Lower leg skin (tissue), 3 donors: ENCODE data around the gene DSTN.

Source experiments
- POLR2A ChIP-seq, 2 donors: fragments of 450-650 bp; IDR thresholded peaks; one replicate each; pipeline ENCODE4 v1.6.1; 2016 to 2017; ENCODE audit warnings: antibody characterized with exemption in 2 of 2, mild to moderate bottlenecking in 1 of 2, moderate library complexity in 1 of 2
- TF ChIP-seq, protein P1 (sequence below), 3 donors: fragments of 450-650 bp; IDR thresholded peaks; one replicate each; pipeline ENCODE4 v1.5.1; 2016; ENCODE audit warnings: antibody characterized with exemption in 3 of 3, mild to moderate bottlenecking in 3 of 3, moderate library complexity in 2 of 3

DNA sequence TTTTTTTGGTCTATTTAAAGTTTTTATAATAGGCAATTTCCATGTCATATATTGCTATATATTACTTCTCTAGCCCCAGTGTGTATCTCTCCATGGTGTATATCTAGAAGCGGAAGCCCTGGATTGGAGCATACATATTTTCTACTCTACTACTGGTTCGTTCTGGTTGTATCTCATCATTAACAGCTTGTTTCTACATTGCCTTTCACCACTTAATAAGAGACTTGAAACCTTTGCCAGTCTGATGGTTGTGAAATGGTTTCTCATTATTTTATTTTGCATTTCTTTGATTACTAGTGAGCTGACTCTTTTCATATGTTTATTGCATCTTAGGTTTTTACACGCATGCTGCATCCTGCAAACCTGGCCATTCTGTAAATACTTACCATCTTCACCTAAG is 3.6 kb downstream of the DSTN start:
- TF ChIP-seq, protein P1, sequence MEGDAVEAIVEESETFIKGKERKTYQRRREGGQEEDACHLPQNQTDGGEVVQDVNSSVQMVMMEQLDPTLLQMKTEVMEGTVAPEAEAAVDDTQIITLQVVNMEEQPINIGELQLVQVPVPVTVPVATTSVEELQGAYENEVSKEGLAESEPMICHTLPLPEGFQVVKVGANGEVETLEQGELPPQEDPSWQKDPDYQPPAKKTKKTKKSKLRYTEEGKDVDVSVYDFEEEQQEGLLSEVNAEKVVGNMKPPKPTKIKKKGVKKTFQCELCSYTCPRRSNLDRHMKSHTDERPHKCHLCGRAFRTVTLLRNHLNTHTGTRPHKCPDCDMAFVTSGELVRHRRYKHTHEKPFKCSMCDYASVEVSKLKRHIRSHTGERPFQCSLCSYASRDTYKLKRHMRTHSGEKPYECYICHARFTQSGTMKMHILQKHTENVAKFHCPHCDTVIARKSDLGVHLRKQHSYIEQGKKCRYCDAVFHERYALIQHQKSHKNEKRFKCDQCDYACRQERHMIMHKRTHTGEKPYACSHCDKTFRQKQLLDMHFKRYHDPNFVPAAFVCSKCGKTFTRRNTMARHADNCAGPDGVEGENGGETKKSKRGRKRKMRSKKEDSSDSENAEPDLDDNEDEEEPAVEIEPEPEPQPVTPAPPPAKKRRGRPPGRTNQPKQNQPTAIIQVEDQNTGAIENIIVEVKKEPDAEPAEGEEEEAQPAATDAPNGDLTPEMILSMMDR (IDR thresholded peaks at IDR 0.05), result no peak
- TF ChIP-seq POLR2A (IDR thresholded peaks at IDR 0.05), result no peak
